ENCODE results near the gene WEE1. TPM values are rescaled to one million over a fixed set of nuclear protein-coding genes. Genes with fewer than 3 reads are reported as not detected.

Gene WEE1
- total and polyA plus RNA-seq, 11 donors = 14.5 to 89.2 (median 51.3) TPM

DNA sequence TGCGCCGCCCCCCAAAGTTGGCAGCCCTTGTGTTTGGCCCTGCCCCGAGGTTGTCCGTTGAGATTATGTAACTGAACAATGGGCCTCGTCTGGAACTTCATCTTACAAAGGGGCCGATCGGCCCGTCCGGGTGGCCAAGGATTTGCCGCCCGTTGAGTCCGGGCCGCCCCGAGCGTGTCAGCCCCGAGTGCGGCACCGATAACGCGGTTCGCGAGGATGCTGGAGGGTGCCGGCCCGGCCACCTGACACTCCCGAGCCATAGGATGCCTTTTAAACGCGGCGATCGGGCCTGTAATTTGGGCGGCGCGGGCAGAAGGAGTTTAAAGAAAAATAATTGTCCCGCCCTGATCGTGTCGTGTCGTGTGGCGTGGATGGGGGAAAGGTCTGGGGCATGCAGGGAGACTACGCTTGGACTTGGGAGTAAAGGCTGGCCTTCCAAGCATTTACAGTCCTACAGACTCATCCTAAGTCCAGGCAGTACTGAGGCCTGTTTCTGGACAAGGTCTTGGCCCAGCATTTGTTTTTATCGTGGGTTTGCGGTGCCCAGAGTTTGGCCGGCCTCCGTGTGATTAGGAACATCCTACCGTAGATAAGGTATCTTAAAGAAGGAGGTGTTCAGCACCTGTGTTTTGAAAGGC is 1.3 kb downstream of the WEE1 start:
- Histone ChIP-seq H3K9me3 (no peaks in the 10 kb centered on the region), H3K4me1 (peaks cover 0 to 42% (median 10%) of the 10 kb centered on the region in 12 donors), H3K27ac (peak overlapping the region; percentile 43 to 98 (median 94)), H3K4me3 (peak overlapping the region; percentile 42 to 90 (median 76)), H3K27me3 (no peaks in the 10 kb centered on the region), H3K36me3 (peaks cover 0 to 20% (median 0%) of the 10 kb centered on the region in 9 donors)
- DNase-seq = peak; percentile 34 to 70 (median 53)
- peak in 1 of 4 donors; percentile 11 for ATAC-seq
- intact Hi-C loops (cut with DNase I) = loop anchor here in 8 of 10 donors (2.0 to 5.0 kb wide), 7 partner anchors 37 to 183 kb away; partner anchors contain the start of gene ZNF143 (in 2 of the 8)
- TF ChIP-seq POLR2A (IDR thresholded peaks at IDR 0.05) (no peak), CTCF (IDR thresholded peaks at IDR 0.05) (no peak)
- WGBS, 4 donors = 0 to 1% (median 0%) methylated on average over 28 to 43 of the region's 43 CpGs

- TF ChIP-seq CTCF (IDR thresholded peaks at IDR 0.05) = no peak
- peak in 1 of 2 donors; percentile 33 for TF ChIP-seq POLR2A (IDR thresholded peaks at IDR 0.05)
- peaks cover 0 to 42% (median 8%) of the 10 kb centered on the region in 12 donors for H3K4me1 ChIP-seq
- WGBS, 4 donors = 5 to 16% (median 12%) methylated on average over 17 of the region's 17 CpGs
- H3K4me3 ChIP-seq = peak overlapping the region; percentile 42 to 90 (median 76)
- no peaks in the 10 kb centered on the region for H3K9me3 ChIP-seq
- H3K27me3 ChIP-seq = no peaks in the 10 kb centered on the region
- ATAC-seq = peak; percentile 15 to 66 (median 42)
- H3K36me3 ChIP-seq = peaks cover 0 to 28% (median 4%) of the 10 kb centered on the region in 9 donors
- peak overlapping the region; percentile 43 to 98 (median 94) for H3K27ac ChIP-seq
- intact Hi-C loops (cut with DNase I) = loop anchor here in 8 of 10 donors (2.0 to 5.0 kb wide), 4 partner anchors 37 to 113 kb away; partner anchors contain the start of gene ZNF143 (in 1 of the 8)
- DNase-seq = peak in 4 of 5 donors; percentile 65 to 74 (median 70)
These were observed 2.1 kb downstream of the WEE1 start for GRCh38 chr11:9575260-9576240.

GRCh38 chr11:9576701-9577381 is 3.4 kb downstream of the WEE1 start:
- TF ChIP-seq POLR2A (IDR thresholded peaks at IDR 0.05) (no peak), CTCF (IDR thresholded peaks at IDR 0.05) (no peak)
- intact Hi-C loops (cut with DNase I) = loop anchor here in 6 of 10 donors (2.0 to 5.0 kb wide), 3 partner anchors 35 to 115 kb away; partner anchors contain the start of gene ZNF143 (in 1 of the 6)
- H3K4me3 ChIP-seq = peak overlapping the region in 11 of 12 donors; percentile 60 to 90 (median 77)
- H3K9me3 ChIP-seq = no peaks in the 10 kb centered on the region
- peaks cover 0 to 42% (median 8%) of the 10 kb centered on the region in 12 donors for H3K4me1 ChIP-seq
- peaks cover 0 to 41% (median 16%) of the 10 kb centered on the region in 9 donors for H3K36me3 ChIP-seq
- ATAC-seq (no peak), DNase-seq (no peak)
- WGBS, 4 donors = 33 to 37% (median 35%) methylated on average over 4 of the region's 4 CpGs
- peak overlapping the region in 10 of 12 donors; percentile 13 to 98 (median 94) for H3K27ac ChIP-seq
- H3K27me3 ChIP-seq = no peaks in the 10 kb centered on the region

Measured in heart left ventricle (tissue), 16 donors.